Cerebellar nuclear complex (tissue), 1 donor: ENCODE measurements around the gene TPRG1.

Source experiments
- DNase-seq, 2 experiments: peaks; one replicate each; lab custom pipeline; 2025; lab: John Stamatoyannopoulos, UW

TPRG1 gene

GRCh38 chr3:189355481-189356201 lies 183.9 kb downstream of the TPRG1 start:
- DNase-seq, result no peak

- DNase-seq, result no peak
Observed at GRCh38 chr3:189360291-189360690, 188.5 kb downstream of the TPRG1 start.

- no peak for DNase-seq
Observed at GRCh38 chr3:189361103-189361835, 189.5 kb downstream of the TPRG1 start.

GRCh38 chr3:189363590-189364255 lies 192.0 kb downstream of the TPRG1 start:
- DNase-seq, result no peak

GRCh38 chr3:189365609-189366564 lies 194.1 kb downstream of the TPRG1 start:
- DNase-seq, result no peak

GRCh38 chr3:189368384-189368783 lies 196.6 kb downstream of the TPRG1 start:
- DNase-seq, result no peak

- no peak for DNase-seq
Observed at GRCh38 chr3:189369636-189370035, 197.9 kb downstream of the TPRG1 start.

- DNase-seq, result no peak
Observed at GRCh38 chr3:189372243-189372642, 200.5 kb downstream of the TPRG1 start.
